ENCODE measurements around the gene PID1. TPM values are rescaled to one million over a fixed set of nuclear protein-coding genes. Genes with fewer than 3 reads are reported as not detected.

PID1 gene
- total and polyA plus RNA-seq, 4 donors, result 17.0 to 45.7 (median 30.0) TPM

GRCh38 chr2:229059331-229060033, 211.6 kb downstream of the PID1 start:
- 83 to 93% methylated on average over 3 of the region's 3 CpGs for WGBS, 2 donors
- no peaks in the 10 kb centered on the region for H3K9me3 ChIP-seq (ENCODE audit: control insufficient read depth in 4 of 4, insufficient read depth in 3 of 4, low read length in 3 of 4)
- TF ChIP-seq CTCF (IDR thresholded peaks at IDR 0.05; ENCODE audit: control extremely low read depth, extremely low read depth), result no peak
- no peaks in the 10 kb centered on the region for H3K4me1 ChIP-seq (ENCODE audit: control insufficient read depth in 5 of 5, insufficient read depth in 5 of 5, low read length in 5 of 5)
- H3K27me3 ChIP-seq (ENCODE audit: control insufficient read depth in 3 of 3, insufficient read depth in 3 of 3, low read length in 2 of 3), result no peaks in the 10 kb centered on the region
- H3K27ac ChIP-seq (ENCODE audit: low read depth in 1 of 2, low read length in 1 of 2), result no peak overlapping the region
- H3K36me3 ChIP-seq (ENCODE audit: control insufficient read depth in 4 of 4, insufficient read depth in 4 of 4, low read length in 4 of 4), result no peaks in the 10 kb centered on the region
- H3K9ac ChIP-seq (ENCODE audit: insufficient read depth in 1 of 2, low read length in 2 of 2), result no peak overlapping the region
- H3K4me3 ChIP-seq, result no peak overlapping the region
- no peak for DNase-seq
- no peak for ATAC-seq (ENCODE audit: insufficient read depth, low FRiP score)

GRCh38 chr2:229057976-229058553, 213.0 kb downstream of the PID1 start:
- H3K27me3 ChIP-seq (ENCODE audit: control insufficient read depth in 3 of 3, insufficient read depth in 3 of 3, low read length in 2 of 3), result no peaks in the 10 kb centered on the region
- no peak for TF ChIP-seq CTCF (IDR thresholded peaks at IDR 0.05; ENCODE audit: control extremely low read depth, extremely low read depth)
- no peak overlapping the region for H3K27ac ChIP-seq (ENCODE audit: low read depth in 1 of 2, low read length in 1 of 2)
- WGBS, 2 donors, result 85% methylated on average over 4 of the region's 4 CpGs
- H3K9ac ChIP-seq (ENCODE audit: insufficient read depth in 1 of 2, low read length in 2 of 2), result no peak overlapping the region
- no peaks in the 10 kb centered on the region for H3K36me3 ChIP-seq (ENCODE audit: control insufficient read depth in 4 of 4, insufficient read depth in 4 of 4, low read length in 4 of 4)
- DNase-seq, result no peak
- no peak for ATAC-seq (ENCODE audit: insufficient read depth, low FRiP score)
- no peaks in the 10 kb centered on the region for H3K9me3 ChIP-seq (ENCODE audit: control insufficient read depth in 4 of 4, insufficient read depth in 3 of 4, low read length in 3 of 4)
- H3K4me1 ChIP-seq (ENCODE audit: control insufficient read depth in 5 of 5, insufficient read depth in 5 of 5, low read length in 5 of 5), result no peaks in the 10 kb centered on the region
- H3K4me3 ChIP-seq, result no peak overlapping the region

- H3K9me3 ChIP-seq (ENCODE audit: control insufficient read depth in 4 of 4, insufficient read depth in 3 of 4, low read length in 3 of 4), result peaks cover 0 to 2% (median 0%) of the 10 kb centered on the region in 4 donors
- ATAC-seq (ENCODE audit: insufficient read depth, low FRiP score) (no peak), DNase-seq (no peak)
- H3K4me3 ChIP-seq, result no peak overlapping the region
- no peaks in the 10 kb centered on the region for H3K27me3 ChIP-seq (ENCODE audit: control insufficient read depth in 3 of 3, insufficient read depth in 3 of 3, low read length in 2 of 3)
- H3K4me1 ChIP-seq (ENCODE audit: control insufficient read depth in 5 of 5, insufficient read depth in 5 of 5, low read length in 5 of 5), result peaks cover 0 to 7% (median 0%) of the 10 kb centered on the region in 5 donors
- no peak overlapping the region for H3K9ac ChIP-seq (ENCODE audit: insufficient read depth in 1 of 2, low read length in 2 of 2)
- H3K27ac ChIP-seq (ENCODE audit: low read depth in 1 of 2, low read length in 1 of 2), result no peak overlapping the region
- no peak for TF ChIP-seq CTCF (IDR thresholded peaks at IDR 0.05; ENCODE audit: control extremely low read depth, extremely low read depth)
- 68 to 80% methylated on average over 5 of the region's 5 CpGs for WGBS, 2 donors
- H3K36me3 ChIP-seq (ENCODE audit: control insufficient read depth in 4 of 4, insufficient read depth in 4 of 4, low read length in 4 of 4), result no peaks in the 10 kb centered on the region
Measured at GRCh38 chr2:229054311-229054710, 216.8 kb downstream of the PID1 start.
